MCF 10A (cell line): ENCODE results near the gene TTC3. TPM values are rescaled to one million over a fixed set of nuclear protein-coding genes. Genes with fewer than 3 reads are reported as not detected.

Experiments
- BruUV-seq: library from RNA; stranded (reverse); fragments of 400-500 nt; replicated peaks from 2 replicates; lab custom pipeline; 2021; lab: Mats Ljungman, UMichigan
- CTCF ChIA-PET: fragments of 300-600 bp; sonication (Branson Sonifier 250); formaldehyde crosslinking; extraction: SDS; loops from one replicate; lab custom pipeline; 2021; ENCODE audit warnings: antibody characterized with exemption, inconsistent platforms; lab: Yijun Ruan, JAX
- POLR2A ChIA-PET: fragments of 300-600, 350-650 bp; sonication (Branson Sonifier 250); formaldehyde crosslinking; extraction: SDS; loops from one replicate; lab custom pipeline; 2020; ENCODE audit warnings: antibody characterized with exemption, inconsistent platforms; lab: Yijun Ruan, JAX
- DNase-seq: peaks from one replicate; pipeline ENCODE4 v3.0.0-alpha.2; 2018; ENCODE audit not compliant: unreplicated experiment
- H3K27ac Mint-ChIP-seq: one replicate; pipeline ENCODE4 v1.8.0; 2022; ENCODE audit warnings: mild to moderate bottlenecking, low read depth, mixed read lengths; ENCODE audit not compliant: unreplicated experiment
- H3K27me3 Mint-ChIP-seq: one replicate; pipeline ENCODE4 v1.8.0; 2022; ENCODE audit warnings: mixed read lengths; ENCODE audit not compliant: insufficient read depth, unreplicated experiment
- H3K36me3 Mint-ChIP-seq: one replicate; pipeline ENCODE4 v1.8.0; 2022; ENCODE audit warnings: mild to moderate bottlenecking, moderate library complexity, mixed read lengths; ENCODE audit not compliant: insufficient read depth, unreplicated experiment
- H3K4me1 Mint-ChIP-seq: one replicate; pipeline ENCODE4 v1.8.0; 2022; ENCODE audit warnings: mixed read lengths; ENCODE audit not compliant: insufficient read depth, unreplicated experiment
- H3K4me3 Mint-ChIP-seq: one replicate; pipeline ENCODE4 v1.8.0; 2022; ENCODE audit warnings: mild to moderate bottlenecking, moderate library complexity, mixed read lengths; ENCODE audit not compliant: unreplicated experiment
- H3K9me3 Mint-ChIP-seq: one replicate; pipeline ENCODE4 v1.8.0; 2022; ENCODE audit warnings: mixed read lengths; ENCODE audit not compliant: unreplicated experiment
- intact Hi-C: fragments of 100-400 bp; cut with micrococcal nuclease; formaldehyde crosslinking; loops from 2 replicates; pipeline ENCODE4 v1.14.1; 2022
- total RNA-seq: library from RNA; stranded (reverse); gene quantifications from 2 replicates; pipeline ENCODE4 v1.2.3, GENCODE V29; 2022
- TF ChIP-seq, protein P1 (sequence below): fragments of 200-600 bp; IDR thresholded peaks from one replicate; pipeline ENCODE4 v1.8.0; 2022; ENCODE audit warnings: antibody characterized with exemption, mild to moderate bottlenecking; ENCODE audit not compliant: unreplicated experiment

The TTC3 gene
- total RNA-seq, 1 experiment from 2014 or later, result 74.4 TPM

DNA sequence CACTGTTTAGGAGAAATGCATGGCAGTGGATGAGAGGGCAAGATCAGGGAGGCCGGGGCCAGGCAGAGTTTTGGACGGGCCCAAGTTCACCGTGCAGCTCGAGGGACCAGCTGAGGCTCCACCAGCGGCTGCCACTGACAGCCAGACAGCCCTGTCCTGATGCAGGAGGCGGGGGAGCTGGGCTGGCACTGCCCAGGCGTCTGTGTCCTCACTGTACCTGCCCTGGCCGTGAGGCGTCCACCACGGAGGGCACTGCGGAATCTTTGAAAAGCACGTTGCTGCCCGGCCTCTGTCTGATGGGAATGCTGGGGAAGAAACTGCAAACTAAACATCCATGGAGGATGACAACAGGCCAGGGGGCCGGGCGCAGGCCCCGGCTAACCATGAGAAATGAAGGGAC, 158.6 kb downstream of the TTC3 start:
- Mint-ChIP-seq H3K4me3 (no peak overlapping the region), H3K9me3 (no peaks in the 10 kb centered on the region), H3K36me3 (peaks cover 81% of the 10 kb centered on the region), H3K27me3 (no peaks in the 10 kb centered on the region), H3K27ac (no peak overlapping the region), H3K4me1 (no peaks in the 10 kb centered on the region)
- intact Hi-C loops, result no loop called here
- BruUV-seq, result no TSS peak
- TF ChIP-seq, protein P1, sequence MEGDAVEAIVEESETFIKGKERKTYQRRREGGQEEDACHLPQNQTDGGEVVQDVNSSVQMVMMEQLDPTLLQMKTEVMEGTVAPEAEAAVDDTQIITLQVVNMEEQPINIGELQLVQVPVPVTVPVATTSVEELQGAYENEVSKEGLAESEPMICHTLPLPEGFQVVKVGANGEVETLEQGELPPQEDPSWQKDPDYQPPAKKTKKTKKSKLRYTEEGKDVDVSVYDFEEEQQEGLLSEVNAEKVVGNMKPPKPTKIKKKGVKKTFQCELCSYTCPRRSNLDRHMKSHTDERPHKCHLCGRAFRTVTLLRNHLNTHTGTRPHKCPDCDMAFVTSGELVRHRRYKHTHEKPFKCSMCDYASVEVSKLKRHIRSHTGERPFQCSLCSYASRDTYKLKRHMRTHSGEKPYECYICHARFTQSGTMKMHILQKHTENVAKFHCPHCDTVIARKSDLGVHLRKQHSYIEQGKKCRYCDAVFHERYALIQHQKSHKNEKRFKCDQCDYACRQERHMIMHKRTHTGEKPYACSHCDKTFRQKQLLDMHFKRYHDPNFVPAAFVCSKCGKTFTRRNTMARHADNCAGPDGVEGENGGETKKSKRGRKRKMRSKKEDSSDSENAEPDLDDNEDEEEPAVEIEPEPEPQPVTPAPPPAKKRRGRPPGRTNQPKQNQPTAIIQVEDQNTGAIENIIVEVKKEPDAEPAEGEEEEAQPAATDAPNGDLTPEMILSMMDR, result no peak
- ChIA-PET CTCF (interaction anchor here (0.6 to 0.7 kb wide), 2 partner anchors 714 to 1012 kb away, joined by 3 to 5 read pairs; no protein-coding TSS in a partner anchor), POLR2A (interaction anchor here (1.2 kb wide), 1 partner anchor 28 kb away, joined by 4 read pairs; no protein-coding TSS in a partner anchor)
- no peak for DNase-seq

DNA sequence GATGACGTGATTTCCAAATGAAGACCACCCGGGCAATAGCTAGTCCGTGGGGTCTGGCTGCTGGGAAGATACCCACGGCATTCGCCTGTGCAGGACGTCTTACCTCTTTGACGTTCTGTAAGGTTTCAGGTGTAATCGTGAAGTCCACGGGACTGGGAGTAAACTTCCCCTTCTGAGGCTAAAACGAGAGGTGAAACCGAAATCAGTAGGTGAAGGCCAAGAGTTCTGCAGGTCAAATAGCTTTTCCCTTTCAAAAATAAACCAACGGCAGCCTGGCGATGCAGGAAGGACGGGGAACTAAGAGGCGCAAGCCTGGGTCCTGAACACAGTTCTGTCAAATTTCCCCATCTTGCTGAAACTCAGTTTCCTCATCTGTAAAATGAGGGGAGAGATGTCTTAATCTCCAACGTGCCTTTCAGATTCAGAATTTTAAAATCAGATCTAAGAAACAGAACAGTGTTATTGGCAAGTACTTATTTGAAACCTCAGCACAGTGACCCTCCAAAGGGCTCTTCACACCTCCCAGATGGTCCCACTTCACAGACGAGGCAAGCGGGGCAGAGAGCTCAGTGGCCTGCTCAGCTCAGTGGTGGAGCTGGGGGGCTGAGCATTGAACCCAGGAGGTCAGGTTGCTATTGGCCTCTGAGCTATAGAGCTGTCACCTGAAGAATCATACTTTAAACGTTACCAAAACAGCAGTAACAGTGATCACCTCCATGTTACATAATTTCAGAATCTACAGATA, 159.4 kb downstream of the TTC3 start:
- intact Hi-C loops, result no loop called here
- POLR2A ChIA-PET, result interaction anchor here (1.1 to 1.2 kb wide), 2 partner anchors 24 to 27 kb away, joined by 3 to 4 read pairs; no protein-coding TSS in a partner anchor
- no peak for DNase-seq
- Mint-ChIP-seq H3K27ac (no peak overlapping the region), H3K36me3 (peaks cover 78% of the 10 kb centered on the region), H3K27me3 (no peaks in the 10 kb centered on the region), H3K4me1 (no peaks in the 10 kb centered on the region), H3K4me3 (no peak overlapping the region), H3K9me3 (no peaks in the 10 kb centered on the region)
- TF ChIP-seq, protein P1, result no peak
- CTCF ChIA-PET, result interaction anchor here (1.0 kb wide), 1 partner anchor 12 kb away, joined by 3 read pairs; no protein-coding TSS in a partner anchor
- BruUV-seq, result no TSS peak

DNA sequence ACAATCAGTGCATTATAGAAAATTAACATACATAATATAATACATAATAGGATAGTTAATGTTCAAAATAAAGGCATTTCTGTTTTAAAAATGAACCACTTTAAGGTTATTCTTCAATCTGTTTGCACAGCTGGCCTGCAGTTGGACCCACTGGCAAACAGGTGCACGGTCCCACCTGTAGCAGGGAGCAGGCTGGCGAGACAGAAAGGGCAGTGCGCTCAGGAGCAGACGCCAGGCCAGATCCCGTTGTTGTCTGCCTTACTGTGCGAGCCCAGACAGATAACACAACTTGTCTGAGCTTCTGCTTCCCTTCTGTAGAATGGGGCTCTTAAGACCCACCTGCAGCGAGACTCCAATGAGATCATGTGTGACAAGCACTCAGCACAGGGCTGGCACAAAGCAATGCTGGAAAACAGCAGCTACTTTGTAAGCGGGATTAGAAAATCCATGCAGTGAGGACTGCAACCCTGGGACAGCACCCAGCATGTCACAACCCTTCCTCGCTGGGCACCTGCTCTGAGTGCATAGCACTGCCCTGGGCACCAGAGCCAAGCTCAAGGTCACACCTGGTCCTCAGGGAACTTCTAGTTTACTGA, 160.6 kb downstream of the TTC3 start:
- H3K36me3 Mint-ChIP-seq, result peaks cover 77% of the 10 kb centered on the region
- no peak for DNase-seq
- TF ChIP-seq, protein P1, result no peak
- no peaks in the 10 kb centered on the region for H3K4me1 Mint-ChIP-seq
- H3K4me3 Mint-ChIP-seq, result no peak overlapping the region
- H3K27ac Mint-ChIP-seq, result no peak overlapping the region
- H3K9me3 Mint-ChIP-seq, result no peaks in the 10 kb centered on the region
- POLR2A ChIA-PET, result interaction anchor here (0.9 to 1.1 kb wide), 2 partner anchors 23 to 183 kb away, joined by 3 read pairs; no protein-coding TSS in a partner anchor
- H3K27me3 Mint-ChIP-seq, result no peaks in the 10 kb centered on the region
- intact Hi-C loops, result no loop called here
- CTCF ChIA-PET, result interaction anchor here (0.5 kb wide), 1 partner anchor 22 kb away, joined by 3 read pairs; no protein-coding TSS in a partner anchor
- no TSS peak for BruUV-seq

GRCh38 chr21:37237346-37237745, 164.3 kb downstream of the TTC3 start:
- Mint-ChIP-seq H3K4me3 (no peak overlapping the region), H3K9me3 (no peaks in the 10 kb centered on the region), H3K4me1 (no peaks in the 10 kb centered on the region), H3K27me3 (no peaks in the 10 kb centered on the region), H3K36me3 (peaks cover 58% of the 10 kb centered on the region), H3K27ac (no peak overlapping the region)
- ChIA-PET POLR2A (no interaction called here), CTCF (no interaction called here)
- DNase-seq, result no peak
- TF ChIP-seq, protein P1, result no peak
- intact Hi-C loops, result no loop called here
- BruUV-seq, result TSS peak; percentile 10
